HL-60/S4 treated with phorbol 12-myristate 13-acetate at 8.2 ng/mL for 4 days and 3 days (cell line): ENCODE data around the gene MARVELD2.
"Not testable (repeated sequence)": the region's sequence is repeated elsewhere in the genome, so short reads cannot be mapped to it uniquely, and the experiment has no call there.

ENCODE experiments used
- in situ Hi-C: fragments of 300-500 bp; cut with MboI; formaldehyde crosslinking; loops from 2 replicates; pipeline ENCODE4 v1.15.0; 2022; ENCODE audit warnings: low sequenced_read_pairs

Gene MARVELD2

GRCh38 chr5:69414885-69415583, at the start of gene MARVELD2:
TSS of gene MARVELD2 (plus strand) at chr5:69415116. CDS start at chr5:69419386, 4,270 bp downstream.
- in situ Hi-C loops = no loop called here

- in situ Hi-C loops = no loop called here
These were observed 47.1 kb upstream of the MARVELD2 start for GRCh38 chr5:69367697-69368279.

GRCh38 chr5:69368458-69369339, 46.2 kb upstream of the MARVELD2 start:
- in situ Hi-C loops = no loop called here

- in situ Hi-C loops = no loop called here
These were observed 45.4 kb upstream of the MARVELD2 start, which contains the start of the genes AK6, RAD17 and TAF9 for GRCh38 chr5:69369340-69370121. TSS of gene AK6 (minus strand) at chr5:69369520. CDS start at chr5:69369490, 30 bp downstream. TSS of gene RAD17 (plus strand) at chr5:69369818. CDS start at chr5:69372209, 2,391 bp downstream. TSS of gene TAF9 (minus strand) at chr5:69369520. CDS start at chr5:69365737, 3,783 bp downstream.

- in situ Hi-C loops = not testable (repeated sequence)
These were observed 44.6 kb upstream of the MARVELD2 start for GRCh38 chr5:69370335-69370734.

- in situ Hi-C loops = no loop called here
These were observed 42.5 kb upstream of the MARVELD2 start for GRCh38 chr5:69372394-69372793.

- in situ Hi-C loops = no loop called here
These were observed 39.9 kb upstream of the MARVELD2 start for GRCh38 chr5:69374911-69375446.

GRCh38 chr5:69378376-69378775, 36.5 kb upstream of the MARVELD2 start:
- in situ Hi-C loops = no loop called here

- in situ Hi-C loops = no loop called here
These were observed 10.1 kb upstream of the MARVELD2 start for GRCh38 chr5:69404659-69405330.

- in situ Hi-C loops = no loop called here
These were observed 655 bp downstream of the MARVELD2 start for GRCh38 chr5:69415584-69415958.

GRCh38 chr5:69416180-69416579, 1.3 kb downstream of the MARVELD2 start:
- in situ Hi-C loops = no loop called here

GRCh38 chr5:69416699-69417098, 1.8 kb downstream of the MARVELD2 start:
- in situ Hi-C loops = no loop called here

GRCh38 chr5:69418554-69418953, 3.6 kb downstream of the MARVELD2 start:
- in situ Hi-C loops = no loop called here

- in situ Hi-C loops = no loop called here
These were observed 16.7 kb downstream of the MARVELD2 start for GRCh38 chr5:69431424-69432303.

GRCh38 chr5:69432412-69433206, 17.7 kb downstream of the MARVELD2 start:
- in situ Hi-C loops = no loop called here

- in situ Hi-C loops = not testable (repeated sequence)
These were observed 20.5 kb downstream of the MARVELD2 start for GRCh38 chr5:69435276-69435884.

- in situ Hi-C loops = no loop called here
These were observed 29.3 kb downstream of the MARVELD2 start for GRCh38 chr5:69444127-69444754.
